Activated naive CD4-positive, alpha-beta T cell (primary cell): ENCODE results near the gene ARHGAP18.

Source experiments
- DNase-seq, 4 experiments: peaks; one replicate each; lab custom pipeline; 2025; lab: John Stamatoyannopoulos, UW

ARHGAP18 gene

DNA sequence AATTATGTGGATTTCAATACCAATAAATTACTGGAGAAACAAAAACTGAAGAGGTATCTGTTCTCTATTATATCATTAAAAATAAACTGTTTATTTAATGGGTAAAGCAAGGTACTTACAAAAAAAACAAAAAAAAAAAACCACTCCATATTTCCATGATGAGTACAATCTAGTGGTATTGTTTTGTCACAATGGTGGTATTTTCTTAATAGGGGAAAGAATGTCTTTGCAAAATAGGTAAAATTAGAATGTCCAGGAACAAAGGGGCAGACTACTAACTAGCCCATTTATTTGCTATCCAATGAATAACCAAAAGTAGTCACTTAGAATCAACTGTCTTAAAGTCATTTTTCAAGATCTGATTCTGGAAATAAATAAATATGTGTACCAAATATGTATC lies 92.0 kb downstream of the ARHGAP18 start:
- no peak for DNase-seq

DNA sequence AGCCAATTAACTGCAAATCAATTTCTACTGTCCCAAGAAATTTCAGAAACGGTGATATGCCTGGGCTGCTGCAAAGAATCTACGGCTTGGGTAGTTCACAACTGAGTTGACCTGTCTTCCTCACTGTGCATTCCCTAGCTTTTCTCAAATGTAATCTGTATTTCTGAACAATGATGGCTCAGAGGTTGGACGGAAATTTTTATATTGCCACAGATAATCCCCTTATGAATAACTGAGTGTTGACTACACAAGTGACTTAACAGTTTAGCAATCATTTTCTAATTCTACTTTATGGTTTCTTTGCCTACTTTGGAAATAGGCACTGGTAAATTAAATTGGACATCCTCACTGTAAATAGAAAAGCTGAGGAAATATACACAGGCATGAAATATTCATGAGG lies 94.5 kb downstream of the ARHGAP18 start:
- no peak for DNase-seq

DNA sequence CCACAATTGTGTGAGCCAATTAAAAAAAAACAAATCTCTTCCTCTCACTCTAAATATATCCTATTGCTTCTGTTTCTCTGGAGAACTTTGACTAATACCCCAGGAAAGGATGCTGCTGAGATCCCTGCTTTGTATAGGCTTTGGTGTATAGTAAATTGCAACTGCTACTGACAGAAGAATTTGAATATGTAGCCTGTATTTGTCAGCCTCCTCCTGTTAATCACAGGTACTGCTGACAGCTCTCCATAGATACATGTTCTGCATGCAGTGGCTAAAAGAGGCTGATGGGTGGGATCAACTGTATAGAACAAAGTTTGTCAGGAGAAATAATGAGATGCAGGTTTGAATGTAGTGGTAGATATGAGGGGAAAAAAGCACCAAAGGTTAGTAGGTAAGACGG lies 95.0 kb downstream of the ARHGAP18 start:
- DNase-seq = no peak

DNA sequence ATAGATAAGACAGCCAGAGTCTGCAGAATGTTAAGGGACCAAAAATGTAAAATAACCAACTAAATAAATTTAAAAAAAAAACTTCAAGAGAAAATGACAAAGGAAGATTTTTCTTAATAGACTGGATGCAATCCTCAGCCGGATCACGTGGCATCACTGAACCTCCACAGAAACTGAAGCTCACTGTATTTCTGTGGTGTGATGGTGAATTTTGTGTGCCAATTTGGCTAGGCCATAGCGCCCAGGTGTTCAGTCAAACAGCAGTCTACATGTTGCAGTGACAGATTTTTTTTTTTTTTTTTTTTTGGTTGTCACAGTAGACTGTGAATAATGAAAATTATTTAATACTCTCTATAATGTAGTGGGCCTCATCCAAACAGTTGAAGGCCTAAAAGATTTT lies 95.5 kb downstream of the ARHGAP18 start:
- no peak for DNase-seq

DNA sequence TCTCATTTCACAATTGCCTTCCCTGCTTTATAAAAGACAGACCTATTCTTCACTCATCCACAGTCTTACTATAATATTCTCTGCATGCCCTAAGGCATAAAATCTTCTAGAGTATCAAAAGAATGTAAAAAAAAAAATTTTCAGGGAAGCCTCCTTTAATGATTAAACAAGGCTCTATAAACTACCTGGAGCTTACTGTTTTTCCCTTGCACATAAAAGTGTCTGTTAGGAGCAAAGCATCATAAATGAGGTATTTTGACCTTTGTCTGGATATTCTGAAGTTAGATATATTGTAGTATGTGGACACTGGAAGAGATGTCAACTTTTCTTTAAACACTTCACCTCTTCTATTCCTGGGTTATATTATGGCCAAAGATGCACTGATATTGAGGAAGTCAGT lies 97.5 kb downstream of the ARHGAP18 start:
- DNase-seq = no peak

DNA sequence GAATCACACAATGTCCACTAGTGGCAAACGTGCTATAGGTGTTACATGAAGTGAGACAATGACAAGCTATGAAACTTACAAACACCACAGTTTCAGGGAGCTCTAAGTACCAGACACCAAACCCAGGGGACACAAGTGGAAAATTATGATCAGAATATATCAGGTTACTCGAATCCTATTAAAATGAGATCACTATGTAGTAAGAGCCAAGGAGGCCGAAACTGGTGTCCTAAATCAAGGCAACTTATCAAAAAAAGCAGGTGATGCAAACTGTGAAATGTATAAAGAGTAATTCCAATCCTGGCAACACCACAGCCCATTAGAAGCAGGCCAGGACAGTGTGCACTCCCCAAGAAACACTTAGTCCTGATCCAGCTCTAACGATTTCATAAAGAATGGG lies 100.3 kb downstream of the ARHGAP18 start:
- DNase-seq = no peak

DNA sequence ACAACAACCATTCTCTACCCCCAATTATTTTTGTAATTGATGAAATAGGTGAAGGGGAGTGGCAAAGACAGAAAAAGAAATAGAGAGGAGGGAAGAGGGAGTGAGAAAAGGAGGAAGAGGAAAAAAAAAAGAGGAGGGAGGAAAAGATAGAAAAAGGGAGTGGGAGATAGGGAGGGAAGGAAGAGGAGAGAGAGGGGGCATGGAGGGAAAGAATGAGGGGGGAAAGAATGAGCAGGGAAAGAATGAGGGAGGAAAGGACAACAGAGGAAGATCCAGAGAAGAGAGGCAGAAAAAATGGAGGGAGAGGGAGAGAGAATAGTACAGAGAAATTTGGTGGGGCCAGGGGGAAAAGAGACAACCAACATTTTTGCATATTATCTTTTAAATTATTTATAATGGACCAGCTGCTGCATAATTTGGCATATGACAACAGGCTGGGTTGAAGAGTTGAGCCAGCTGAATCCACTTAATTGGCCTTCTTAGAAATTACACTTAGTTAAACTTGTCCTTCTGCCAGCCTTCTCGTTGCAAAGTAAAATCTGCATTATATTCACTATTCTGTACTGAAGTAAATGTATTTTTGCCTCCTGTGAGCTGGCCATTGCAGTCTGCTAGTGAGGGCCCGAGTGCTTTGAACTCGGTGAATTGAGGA lies 101.0 kb downstream of the ARHGAP18 start:
- DNase-seq = no peak

DNA sequence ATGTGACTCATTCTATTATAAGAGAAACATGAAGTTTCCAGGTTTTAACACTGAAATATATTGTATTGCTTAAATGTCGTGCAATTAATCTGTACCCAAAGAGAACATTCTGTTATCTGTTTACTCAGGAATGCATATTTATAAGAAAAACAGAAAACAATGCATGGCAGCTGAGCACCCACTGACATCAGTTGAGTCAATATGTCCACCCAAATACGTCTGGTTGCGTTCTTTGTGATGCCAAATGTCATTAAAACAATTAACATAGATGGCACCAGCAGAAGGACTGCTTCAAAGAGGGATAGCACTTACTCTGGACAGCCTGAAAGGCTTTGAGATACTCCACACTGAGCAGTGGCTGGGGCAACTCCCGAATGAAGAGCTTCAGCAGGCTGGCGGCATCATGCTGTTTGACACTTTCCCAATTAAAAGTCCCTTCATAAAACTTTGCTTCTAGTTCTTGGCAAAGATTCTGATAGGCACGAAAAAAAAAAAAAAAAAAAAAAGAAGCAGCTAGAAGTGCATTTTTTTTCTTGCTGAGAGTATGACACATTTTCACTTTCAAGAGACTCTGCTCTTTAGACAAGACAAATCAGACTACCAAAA lies 102.3 kb downstream of the ARHGAP18 start:
- no peak for DNase-seq

DNA sequence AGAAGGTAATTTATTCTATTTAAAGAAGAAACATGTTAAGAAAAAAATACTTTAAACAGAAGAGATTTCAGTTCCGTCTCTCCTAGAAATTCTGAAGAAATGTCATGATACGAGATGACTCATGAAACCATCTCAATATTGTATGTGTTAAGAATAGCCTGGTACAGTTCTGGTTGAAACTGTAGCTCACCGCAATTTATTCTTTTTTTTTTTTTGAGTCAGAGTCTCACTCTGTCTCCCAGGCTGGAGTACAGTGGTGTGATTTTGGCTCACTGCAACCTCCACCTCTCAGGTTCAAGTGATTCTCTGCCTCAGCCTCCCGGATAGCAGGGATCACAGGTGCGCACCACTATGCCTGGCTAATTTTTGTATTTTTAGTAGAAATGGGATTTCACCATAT lies 103.3 kb downstream of the ARHGAP18 start:
- no peak for DNase-seq

DNA sequence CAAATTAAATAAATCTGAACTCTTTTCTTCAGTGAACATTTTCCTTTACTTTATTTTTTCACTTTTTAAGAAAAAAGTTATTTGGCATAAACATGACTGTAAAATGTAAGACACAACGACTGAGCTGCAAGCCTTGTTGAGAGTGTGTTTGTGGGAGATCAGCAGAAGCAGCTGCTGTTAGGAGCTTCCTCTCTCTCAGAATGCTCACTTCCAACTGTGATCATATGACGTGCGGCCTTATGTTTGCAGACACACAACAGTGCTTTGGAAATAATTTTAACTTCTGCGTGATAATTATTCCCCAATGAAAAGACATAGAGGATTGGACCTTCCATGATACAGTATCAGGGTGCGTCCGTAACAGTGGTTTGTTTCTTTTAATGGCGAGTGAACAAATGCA lies 104.0 kb downstream of the ARHGAP18 start:
- DNase-seq = no peak

DNA sequence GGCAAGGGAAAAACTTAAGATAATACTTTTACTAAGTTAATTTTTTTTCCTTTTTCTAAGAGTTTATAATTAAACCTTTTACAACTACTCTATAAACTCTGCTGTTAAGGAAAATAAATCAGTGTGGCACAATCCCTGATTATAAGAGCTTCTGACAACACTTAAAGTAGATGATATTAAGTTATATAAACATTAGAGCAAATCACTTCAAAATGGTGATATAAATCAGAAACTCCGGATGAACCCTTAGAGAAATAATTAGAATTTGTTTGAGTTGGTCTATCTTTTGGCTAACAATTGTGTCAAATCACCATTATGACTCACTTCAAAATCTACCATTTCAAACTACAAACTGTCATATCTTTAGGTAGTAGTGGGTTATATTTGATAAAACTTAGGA lies 104.9 kb downstream of the ARHGAP18 start:
- DNase-seq = no peak

DNA sequence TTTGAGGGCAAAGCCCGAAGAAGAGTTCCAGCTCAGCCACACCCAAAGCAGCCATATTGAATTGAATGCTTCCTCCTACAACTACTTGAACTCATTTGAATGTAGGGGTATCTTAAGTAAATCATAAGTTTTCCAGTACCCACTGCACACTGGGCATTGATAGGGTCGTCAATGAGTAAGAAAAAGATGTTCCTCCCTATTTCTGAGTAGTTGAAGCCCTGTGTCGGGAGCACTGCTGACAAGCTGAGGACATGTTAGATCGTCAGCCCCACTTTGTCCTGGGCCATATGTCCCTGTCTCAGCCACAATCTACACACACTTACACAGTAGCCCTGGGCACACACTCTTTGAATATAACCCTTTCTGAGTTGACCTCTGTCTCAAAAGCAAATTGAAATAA lies 105.7 kb downstream of the ARHGAP18 start:
- DNase-seq = no peak

DNA sequence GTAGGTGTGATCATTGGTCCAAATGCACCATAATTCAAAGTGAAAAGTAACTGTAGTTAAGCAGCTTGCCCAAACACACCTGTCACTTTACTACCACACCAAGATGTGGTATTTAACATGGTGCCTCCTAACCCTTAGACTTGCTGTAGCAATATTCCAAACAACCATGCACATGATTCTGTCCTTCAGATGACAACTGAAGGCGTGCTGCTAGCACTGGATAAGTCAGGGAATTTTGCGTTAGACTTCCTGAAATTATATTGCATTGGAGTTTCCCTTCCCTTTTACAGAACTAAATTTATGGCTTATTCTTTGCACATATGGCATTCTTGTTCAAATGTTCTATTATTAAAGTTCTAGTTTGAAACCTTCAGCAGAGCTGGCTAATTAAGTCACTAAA lies 106.2 kb downstream of the ARHGAP18 start:
- no peak for DNase-seq

DNA sequence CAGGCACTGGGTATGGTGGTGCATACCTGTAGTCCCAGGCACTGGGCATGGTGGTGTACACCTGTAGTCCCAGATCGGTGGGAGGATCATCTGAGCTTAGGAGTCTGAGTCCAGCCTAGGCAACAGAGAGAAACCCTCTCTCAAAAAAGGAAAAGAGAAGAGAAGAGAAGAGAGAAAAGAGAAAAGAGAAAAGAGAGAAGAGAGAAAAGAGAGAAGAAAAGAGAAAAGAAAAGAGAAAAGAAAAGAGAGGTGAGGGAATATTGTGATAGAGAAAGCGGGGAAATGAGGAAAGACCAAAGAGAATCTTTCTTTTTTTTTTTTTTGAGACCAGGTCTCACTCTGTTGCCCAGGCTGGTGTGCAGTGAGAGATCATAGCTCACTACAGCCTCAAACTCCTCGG lies 108.7 kb downstream of the ARHGAP18 start:
- no peak for DNase-seq

DNA sequence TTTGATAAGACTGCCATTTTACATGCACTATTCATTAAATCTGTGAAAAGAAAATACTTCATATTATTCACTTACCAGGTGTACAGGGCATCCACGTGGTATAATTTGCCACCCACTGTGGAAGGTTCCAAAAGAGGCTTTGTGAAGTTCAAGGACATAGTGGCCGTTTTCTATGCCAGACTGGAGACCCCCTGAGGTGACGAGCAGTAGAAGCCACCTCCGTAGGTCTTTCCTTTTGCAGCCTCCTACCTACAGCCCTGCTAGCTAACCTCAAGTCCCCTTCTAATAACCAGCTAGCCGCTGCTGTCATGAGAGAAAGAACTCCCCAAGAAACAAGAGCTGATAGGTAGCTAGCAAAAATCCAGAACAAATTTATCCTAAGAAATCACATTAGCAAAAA lies 110.5 kb downstream of the ARHGAP18 start:
- DNase-seq = no peak

DNA sequence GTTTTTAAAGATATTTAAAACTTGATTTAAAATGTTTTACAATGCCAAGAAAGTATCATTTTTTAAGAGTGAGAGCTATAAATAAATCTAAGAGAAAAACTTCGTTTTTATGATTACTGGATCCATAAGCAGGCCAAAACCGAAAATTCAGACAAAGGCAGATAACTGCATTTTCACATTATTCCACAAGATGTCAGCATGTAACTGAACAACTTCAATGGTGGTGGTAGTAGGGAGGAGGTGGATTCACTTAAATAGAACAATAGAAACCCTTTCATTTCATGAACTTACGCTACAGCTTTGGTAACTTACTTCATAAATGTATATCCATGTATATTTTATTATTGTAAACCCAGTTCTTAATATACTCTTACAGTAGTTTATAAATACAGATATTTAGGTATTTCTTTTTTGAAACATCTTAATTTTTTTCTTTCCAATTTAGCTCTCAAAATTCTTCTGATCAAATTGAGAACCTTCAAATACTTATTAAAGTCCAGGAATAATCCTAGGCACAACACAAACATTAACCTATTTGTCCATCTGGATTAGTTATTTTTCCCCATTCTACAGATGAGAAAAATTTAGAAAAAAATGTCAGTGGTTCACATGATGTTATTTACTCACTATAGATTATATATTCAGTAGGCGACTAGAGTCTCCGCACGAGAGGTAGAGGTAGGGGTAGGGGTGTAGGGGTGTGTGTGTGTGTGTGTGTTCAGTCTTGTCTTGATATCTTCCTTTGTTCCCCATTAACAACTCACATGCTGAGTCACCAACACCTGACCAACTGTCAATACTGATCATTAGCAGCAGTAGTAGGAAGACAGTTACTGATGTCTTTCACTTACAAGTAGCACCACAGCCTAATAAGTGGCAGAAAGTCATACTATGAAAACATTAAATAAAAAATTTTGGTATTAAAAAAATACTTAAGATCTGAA lies 111.5 kb downstream of the ARHGAP18 start:
- no peak for DNase-seq

DNA sequence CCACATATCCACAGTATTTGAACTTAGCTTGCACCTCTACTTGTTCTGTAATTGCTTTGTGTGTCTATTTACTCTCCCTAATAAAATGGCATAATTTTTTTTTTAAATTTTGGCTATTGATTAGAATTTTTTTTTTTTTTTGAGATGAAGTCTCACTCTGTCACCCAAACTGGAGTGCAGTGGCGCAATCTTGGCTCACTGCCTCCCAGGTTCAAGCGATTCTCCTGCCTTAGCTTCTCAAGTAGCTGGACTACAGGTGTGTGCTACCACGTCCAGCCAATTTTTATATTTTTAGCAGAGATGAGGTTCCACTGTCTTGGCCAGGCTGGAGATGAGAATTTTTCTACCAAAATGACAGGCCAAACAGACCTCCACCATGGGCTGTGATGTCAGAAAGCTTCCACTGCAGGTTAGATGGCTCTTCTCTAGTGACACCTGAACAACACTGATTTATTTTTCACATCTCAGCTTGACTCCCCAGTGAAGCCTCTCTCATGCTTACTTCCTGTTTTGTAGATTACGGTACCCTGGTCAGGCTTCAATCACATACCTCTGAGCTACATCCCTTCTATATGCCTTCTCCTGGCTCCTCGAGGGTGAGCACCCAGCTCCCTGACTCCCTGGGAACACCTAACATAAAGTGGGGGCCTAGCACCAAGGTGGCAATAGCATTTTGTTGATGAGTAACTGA lies 112.8 kb downstream of the ARHGAP18 start:
- no peak for DNase-seq

DNA sequence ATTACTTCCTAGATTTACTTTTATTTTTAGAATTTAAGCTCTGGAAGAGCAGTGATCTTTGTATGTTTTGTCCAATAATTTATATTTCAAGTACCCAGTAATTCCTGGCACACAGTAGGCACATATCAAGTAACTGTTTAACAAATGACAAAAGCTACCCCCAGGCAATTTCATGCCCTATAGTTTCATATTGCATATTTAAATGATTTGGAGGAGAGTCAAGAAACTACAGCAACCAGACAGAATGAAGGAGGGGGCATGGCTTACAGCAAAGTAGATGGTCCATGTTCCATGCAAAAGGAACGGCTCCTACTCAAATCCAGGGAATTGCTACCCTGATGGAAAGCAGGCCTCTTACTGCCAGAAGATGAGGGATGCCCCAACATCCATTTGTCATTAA lies 113.5 kb downstream of the ARHGAP18 start:
- DNase-seq = no peak

DNA sequence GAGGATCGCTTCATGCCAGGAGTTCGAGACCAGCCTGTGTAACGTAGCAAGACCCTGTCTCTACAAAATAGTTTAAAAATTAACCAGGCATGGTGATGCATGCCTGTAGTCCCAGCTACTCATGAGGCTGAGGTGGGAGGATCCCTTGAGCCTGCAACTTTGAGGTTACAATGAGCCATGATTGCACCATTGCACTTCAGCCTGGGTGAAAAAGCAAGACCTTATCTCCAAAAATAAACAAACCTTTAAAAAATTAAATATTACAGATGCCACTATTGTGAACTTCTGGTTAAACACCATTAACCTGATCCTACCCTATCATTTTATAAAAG lies 116.8 kb downstream of the ARHGAP18 start:
- DNase-seq = no peak

DNA sequence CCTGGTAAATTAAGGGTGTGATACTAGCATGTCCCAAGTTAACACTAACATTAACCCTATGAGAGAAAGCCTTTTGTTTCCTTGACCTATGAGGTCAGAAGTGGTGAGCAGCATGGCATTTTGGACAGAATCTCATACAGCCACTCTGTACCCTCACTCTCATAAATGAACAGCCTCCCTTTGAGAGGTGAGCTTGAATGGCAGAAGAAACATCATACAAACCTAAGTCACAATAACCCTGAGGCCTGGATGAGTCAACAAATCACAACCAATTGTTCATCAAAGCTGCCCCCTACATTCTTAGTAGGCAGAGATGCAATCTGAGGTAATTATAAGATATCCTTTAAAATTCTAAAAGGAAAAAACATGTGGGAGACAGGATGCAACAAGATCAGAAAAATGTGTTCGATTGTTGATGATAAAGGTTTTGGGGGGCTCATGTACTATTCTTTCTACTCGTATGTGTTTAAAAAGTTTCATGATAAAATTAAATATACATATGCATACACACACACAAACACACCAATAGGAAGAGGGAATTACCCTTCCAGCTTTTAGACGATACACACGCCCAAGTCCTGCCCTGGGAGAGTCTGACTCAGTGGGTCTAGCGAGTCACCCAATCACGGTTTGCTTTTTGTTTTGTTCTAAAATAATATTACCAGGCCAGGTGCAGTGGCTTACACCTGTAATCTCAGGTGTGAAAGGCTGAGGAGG lies 117.3 kb downstream of the ARHGAP18 start:
- no peak for DNase-seq

DNA sequence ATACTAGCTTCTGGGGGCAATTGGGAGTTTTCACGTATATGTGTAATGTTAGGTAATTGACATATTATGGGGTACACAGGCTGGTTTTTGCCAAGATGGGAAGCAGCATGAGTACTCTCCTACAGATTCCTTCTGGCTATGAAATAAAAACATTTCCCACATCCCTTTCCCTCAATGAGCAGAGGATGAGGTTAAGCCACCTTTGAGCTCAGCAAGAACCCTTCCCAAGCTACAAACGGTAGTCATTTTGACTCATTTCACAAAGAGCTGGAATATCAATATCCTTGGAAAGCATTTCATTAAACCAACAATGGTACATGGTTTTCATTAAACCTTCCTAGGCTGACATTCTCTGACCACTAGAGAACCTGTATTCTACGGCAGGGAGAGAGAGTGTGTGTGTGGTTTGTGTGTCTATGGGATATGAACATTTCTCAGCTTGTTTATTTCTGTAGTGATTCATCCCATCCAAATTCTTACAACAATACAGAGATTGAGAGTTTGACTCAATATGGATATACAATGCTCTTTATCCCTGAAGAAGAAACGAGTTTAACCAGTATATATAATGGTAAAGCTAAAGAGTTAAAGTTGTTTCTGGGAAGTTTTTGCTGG lies 119.5 kb downstream of the ARHGAP18 start:
- no peak for DNase-seq

DNA sequence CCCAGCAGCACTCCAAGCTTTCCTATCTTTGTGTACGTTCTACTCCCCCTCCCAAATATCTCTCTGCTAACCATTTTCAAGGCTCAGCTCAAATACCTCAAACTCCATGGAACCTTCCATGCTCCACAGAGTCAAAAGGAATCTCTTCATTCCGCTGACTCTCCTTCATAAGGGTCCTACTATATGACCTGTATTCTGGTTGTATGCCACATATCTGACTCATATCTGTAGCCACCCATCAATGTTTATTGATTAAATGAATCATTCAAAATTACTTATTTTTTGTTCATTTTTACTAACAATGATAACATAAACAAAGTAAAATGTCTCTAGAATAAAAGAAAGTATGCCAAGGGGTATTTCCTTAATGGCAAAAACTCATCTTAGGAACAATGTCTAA lies 123.2 kb downstream of the ARHGAP18 start:
- DNase-seq = no peak
